CD4-positive, alpha-beta T cell treated with Interleukin-6 for 4 hours (primary cell): ENCODE measurements around the gene FBH1.
"Not testable (repeated sequence)": the region's sequence is repeated elsewhere in the genome, so short reads cannot be mapped to it uniquely, and the experiment has no call there.

Source experiments
- DNase-seq: peaks from one replicate; pipeline ENCODE4 v3.0.0-alpha.2; 2020; ENCODE audit warnings: mixed read lengths

Gene FBH1

DNA sequence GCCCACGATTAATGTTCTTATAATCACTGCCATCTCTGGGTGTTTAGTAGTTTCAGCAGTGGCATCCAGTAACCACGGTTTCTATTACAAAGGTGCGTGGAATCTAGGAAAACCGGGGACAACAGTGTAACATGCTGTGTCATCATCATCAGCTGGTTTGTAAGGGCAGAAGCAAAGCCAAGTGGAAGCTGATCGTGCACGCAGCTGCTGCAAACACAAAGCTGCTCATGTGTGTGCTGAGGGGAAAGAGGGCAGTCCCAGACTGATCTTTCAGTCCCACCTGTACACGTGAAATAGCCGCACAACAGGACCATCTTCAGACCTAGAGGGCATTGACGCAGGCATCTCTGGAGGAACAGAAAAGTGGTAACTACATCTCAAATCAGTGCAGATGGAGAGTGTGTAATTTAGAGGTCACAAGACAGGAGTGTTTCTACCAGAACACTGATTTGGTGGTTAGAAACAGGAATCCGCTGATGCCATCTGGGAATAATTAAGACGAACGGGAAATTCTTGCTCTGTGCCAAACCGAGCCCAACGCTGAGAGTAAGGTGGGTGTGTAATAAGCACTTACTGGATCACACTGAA, 13.8 kb upstream of the FBH1 start:
- DNase-seq = no peak

DNA sequence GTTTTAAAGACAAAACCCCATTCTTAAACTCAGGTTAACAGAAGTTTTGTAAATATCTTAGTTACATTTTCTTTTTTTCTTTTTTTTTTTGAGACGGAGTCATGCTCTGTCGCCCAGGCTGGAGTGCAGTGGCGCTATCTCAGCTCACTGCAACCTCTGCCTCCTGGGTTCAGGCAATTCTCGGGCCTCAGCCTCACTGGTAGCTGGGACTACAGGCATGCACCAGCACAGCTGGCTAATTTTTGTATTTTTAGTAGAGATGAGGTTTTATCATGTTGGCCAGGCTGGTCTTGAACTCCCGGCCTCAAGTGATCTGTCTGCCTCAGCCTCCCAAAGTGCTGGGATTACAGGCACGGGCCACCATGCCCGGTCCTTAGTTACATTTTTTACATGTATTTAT, 13.0 kb upstream of the FBH1 start:
- DNase-seq = not testable (repeated sequence)

DNA sequence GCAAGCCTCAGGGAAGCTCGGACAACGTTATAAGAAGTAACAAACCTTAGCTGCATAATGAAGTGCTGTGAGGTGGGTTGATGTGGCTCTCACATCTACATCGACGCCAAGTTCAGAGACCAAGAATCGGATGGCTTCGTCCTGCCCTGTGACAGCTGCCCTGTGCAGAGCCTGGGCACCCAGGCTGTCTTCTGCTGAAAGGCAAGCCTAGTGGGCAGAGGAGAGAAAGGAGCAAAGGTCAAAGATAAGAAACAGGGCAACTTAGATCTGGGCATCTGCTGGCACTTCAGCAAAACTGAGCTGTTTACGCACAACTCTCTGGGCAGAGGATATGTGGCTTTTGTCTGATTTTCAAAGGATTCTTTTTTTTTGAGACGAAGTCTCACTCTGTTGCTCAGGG, 7.1 kb upstream of the FBH1 start:
- DNase-seq = no peak

DNA sequence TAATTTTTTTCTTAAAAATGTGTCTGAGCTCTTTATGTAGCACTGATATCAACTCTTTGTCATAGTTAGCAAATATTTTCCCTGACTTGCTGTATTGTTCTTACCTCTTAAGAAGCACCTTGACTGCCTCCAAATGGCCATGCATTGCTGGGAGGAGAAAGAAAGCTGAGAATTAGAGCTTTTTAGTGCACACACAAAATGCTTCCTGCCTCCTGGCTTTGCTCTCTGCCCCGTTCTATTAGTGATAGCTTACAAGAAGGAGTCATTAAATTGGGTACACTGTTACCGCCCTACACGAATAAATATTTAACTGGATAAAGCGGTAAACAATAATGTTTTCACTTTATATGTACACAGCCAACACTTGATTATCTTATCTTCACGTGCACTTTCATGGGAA, 4.4 kb upstream of the FBH1 start:
- no peak for DNase-seq

DNA sequence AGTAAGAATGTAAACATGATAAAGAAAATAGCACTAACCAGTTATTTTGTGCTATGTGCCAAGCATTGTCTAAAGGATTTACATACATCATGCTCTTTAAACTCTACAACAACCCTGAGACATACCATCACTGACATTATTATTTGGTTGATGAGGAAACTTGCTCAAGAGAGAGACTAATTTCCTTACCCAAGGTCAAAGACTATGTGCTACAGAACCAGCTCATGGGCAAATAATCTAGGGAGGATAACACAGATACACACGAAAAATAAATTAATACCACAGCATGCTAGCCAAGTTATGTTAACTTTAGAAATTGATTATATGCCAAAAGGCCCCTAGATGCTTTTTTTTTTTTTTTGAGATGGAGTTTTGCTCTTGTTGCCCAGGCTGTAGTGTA, 3.0 kb upstream of the FBH1 start:
- DNase-seq = no peak

DNA sequence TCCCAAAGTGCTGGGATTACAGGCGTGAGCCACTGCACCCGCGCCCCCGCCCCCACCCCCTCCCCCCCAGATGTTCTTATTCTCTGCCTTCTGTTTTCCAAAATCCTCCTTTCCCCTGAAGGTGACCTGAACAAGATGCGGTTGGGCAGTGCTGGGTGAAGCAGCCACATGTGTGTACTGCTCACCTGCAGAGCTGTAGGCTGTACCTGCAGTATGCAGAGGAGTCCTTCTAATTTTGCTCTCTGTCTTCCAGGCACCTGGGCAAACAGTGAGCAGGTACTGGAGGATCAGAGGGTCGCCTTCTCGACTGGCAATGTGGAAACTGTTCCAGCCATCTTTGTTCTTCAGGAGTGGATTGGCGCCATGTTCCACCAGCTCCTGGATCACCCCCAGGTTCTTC, 2.4 kb upstream of the FBH1 start:
- no peak for DNase-seq

DNA sequence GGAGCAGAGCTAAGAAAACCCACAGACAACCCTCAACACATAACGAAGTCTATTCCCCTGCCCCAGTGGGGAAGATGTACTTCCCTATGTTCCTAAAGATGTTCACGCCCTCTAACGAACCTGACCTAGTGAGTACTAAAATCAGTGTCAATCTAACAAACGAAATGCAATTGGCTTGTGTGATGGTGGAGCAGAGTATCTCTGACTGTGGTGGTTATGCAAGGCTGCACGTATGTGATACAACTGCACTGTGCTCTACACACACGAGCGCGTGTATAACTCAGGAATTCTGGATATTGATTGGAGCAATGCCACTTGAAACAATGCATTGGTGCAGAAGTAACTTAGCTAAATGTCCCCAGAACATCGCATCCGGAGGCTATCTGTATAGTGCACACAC, 1.7 kb upstream of the FBH1 start:
- no peak for DNase-seq

DNA sequence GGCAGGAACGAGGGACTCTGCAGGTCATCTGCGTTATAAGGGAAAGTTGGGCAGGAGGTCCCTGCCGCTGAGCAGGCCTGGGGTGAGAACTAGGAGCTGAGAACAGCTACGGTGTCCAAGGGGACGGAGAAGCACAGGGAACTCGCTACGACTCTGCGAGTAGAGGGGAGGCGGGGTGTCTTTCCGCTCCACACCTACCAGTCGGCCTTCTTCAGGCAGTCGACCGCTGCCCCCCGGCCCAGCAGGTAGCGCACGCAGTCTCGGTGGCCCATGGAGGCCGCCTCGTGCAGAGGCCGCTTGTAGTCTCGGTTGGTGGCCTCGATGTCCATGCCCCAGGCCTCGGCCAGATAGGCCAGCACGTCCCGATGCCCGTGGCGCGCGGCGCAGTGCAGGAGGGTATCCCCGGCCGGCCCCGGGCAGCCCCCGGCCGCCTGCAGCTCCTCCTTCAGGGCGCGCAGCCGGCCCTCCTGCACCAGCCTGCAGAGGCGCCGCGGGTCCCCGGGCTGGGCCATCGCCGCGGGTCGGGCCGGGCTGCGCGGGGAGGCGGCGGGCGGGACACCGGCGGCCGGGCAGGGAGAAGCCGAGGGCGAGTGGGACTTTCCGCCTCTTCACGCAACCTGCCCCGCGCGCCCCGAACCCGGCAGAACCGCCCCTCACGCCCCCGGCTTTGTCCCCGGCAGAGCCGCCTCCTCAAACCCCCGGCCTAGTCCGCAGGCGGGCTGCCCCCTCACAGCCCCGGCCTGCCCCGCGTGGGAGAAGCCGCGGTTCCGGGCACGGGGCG, 1.0 kb upstream of the FBH1 start:
- DNase-seq = peak; percentile 50

DNA sequence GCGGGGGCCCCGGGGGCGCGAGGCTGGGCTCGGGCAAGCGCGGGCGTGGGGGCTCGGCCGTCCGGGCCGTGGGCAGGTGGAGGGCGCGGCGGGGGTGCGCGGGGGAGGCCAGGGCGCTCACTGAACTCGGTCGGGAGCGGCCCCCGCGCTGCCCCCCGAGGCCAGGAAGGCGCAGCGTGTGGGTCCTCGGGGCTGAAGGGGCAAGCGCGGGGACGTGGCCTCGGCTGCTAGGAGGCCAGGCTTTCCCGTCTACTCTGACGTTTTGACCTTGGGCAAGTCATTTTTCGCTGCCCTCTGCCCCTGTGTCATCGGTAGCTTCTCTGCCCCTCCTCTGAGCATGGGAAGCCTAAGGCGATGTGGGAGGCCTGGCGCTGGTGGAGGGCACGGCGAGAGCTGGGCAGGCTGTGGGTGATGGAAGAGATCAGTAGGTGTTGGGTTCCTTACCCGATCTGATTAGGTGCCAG, 441 bp downstream of the FBH1 start:
- DNase-seq = peak; percentile 27

DNA sequence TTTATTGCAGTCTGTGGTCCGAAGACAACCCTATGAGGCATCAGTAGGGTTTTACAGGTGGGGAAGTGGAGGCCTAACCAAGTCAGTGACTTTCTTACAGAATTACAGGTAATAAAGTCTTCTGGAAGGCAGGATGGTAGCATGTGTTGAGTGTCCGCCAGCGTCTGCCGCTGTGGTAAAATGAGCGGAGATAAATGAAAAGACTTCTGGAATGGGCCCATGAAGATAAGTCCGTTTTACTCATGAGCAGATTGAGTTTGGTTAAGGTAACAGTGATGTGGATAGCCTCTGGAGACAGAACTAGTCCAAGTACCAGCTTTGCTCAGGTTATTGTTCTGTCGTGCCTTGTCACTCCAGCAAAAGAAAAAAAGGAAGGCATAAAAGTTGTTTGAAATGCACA, 966 bp downstream of the FBH1 start:
- DNase-seq = no peak

DNA sequence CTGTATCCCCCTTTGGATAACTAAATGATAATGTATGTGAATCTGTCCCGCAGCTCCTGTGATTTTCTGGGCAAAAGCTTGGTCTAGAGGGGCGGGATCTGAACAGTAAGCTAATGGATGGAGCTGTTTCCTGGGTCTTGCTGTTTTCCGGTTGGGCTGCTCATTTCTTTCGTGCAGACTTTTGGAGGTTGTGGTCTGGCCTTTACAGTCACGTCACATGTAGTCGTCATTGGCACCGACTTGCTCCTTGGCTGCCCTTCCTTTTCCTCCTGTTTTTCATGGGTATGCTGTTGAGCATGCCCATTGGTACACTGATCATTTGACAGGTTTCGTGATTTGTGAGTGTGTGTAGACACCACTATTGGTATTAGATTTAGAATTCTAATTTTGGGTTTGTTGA, 2.0 kb downstream of the FBH1 start:
- no peak for DNase-seq

DNA sequence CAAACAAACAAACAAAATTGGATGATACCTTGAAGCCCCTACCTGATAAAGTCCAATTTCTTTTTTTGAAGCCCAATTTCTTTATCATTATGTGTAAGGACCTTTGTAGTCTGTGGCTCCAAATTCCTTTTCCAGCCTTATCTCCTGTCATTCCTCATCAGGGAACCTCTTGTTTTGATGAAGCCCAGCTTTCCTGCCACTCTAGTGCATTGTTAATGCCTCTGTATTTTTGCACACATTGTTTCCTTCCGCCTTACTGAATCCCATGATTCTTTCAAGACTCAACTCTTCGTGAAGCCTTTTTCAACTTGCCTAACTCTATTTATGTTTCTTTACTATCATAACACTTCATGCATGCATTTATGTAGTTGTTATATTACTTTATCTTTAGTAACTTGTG, 3.3 kb downstream of the FBH1 start:
- DNase-seq = no peak

DNA sequence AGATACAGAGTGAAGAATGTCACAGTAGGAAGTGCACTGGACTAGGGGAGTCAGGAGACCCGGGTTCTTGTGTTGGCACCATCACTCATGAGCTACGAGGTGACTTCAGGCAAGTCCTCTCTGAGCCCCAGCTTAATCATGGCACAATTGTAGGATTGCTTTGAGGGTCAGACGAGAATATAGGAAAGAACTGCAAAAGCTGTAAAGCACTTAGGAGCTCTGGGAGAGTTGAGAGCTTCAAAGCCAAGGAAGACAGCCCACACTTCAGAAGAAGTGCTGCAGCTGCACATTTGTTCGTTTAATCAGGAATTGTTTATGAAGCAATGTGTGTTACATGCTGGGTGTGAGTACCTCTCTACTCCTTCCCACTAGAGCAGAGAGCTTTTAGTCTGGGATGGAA, 4.4 kb downstream of the FBH1 start:
- no peak for DNase-seq

DNA sequence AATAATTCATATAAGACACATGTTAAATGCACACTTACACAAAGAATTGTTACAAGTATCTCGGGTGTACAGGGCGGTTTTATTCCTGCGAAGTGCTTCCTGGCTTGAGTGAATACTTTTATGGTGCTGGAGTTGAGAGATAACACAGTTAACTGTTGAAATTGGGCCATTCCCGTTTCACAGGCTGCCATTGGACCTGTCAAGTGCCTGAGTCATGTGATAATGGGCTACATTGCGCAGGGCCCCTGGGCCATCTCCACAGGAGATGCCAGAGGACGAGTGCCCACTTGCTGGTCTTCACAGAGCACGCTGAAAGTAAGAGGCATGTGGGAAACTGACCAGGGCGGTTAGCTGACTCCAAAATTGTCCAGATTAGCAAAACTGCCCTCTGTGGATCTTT, 4.8 kb downstream of the FBH1 start:
- no peak for DNase-seq

DNA sequence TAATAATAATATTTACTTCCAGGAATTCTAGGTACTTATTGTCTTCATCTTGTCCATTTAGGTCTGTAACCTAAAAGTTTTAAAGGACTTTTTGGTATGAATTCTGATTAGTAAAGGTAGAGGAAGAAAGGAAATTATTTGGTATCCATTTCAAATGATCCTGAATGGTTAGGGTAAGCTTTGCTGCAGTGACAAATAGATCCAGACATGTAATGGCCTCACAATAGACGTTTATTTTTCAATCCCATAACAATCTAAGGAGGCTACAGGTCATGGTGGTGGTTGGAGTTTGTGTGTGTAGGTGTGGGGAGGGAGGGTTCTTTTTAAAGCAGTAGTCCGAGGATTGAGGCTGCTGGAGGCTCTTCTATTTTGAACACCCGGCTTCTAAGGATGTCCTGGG, 5.3 kb downstream of the FBH1 start:
- DNase-seq = no peak

DNA sequence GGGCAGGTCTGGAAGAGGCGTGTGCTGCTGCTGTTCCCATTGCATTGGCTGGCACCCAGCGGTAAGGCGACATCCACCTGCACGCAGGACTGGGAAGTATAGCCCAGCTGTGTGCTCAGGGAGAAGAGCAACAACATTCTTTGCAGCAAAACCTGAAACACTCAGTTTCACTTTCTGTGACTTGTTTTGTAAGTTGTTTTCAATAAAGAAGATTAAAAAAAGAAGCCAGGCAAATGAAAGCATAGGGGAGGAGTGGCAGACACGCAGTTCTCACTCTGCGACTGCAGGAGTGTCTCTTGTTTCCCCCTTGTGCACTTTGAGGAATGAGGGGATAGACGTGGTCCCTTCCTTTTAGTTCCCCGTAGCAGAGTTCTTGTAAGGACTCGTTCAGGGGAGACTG, 5.8 kb downstream of the FBH1 start:
- DNase-seq = peak; percentile 18

DNA sequence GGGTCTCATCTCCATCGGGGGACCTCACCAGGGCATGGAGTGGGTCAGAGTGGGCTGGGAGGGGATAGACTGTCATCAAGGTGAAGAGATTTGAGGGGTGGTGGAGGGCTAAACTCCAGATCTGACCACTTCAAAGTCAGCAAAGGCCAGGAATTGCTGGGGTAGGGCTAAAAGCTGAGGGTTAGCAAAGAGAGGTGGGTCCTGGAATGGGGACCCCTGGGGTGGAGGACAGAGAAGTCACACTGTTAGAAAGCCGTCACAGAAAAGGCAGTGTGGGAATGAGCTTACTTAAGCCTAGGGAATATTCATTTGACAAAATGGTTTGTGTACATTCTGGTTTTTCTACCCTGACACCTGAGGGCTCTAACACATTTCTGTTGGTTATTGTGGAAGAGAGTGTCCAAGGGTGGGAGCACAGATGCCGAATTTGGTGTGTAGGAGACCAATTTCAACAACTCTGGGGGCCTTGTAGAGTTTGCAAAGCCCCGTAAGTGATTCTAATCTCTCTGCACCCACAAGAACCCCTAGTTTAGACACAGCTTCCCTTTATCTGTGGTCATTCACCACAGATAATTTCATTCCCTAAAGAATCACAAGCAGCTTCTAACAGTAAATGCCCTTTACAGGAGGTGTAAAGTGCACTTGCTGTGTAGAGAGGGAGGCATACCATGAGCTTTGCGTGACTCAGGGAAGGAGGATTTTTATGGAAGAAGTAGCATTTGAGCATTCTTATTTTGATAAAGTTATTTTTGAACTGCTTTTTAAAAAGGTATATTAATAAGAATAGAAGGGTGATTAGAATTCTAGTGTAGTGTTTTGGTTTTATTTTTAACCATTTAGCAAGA, 6.4 kb downstream of the FBH1 start:
- DNase-seq = no peak

DNA sequence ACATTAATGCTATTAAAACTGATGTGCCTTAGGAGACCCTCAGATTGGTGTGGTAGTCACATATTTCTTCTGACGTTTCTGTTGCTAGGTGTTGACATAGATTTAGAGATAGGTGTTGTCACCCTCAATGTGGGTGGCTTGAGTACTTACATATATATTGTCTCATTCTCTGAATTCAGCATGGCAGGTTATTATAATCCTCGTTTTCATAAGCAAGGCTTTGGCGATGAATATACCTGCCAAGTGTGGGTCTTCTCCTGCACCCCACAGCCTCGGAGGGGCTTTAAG, 7.0 kb downstream of the FBH1 start:
- no peak for DNase-seq

DNA sequence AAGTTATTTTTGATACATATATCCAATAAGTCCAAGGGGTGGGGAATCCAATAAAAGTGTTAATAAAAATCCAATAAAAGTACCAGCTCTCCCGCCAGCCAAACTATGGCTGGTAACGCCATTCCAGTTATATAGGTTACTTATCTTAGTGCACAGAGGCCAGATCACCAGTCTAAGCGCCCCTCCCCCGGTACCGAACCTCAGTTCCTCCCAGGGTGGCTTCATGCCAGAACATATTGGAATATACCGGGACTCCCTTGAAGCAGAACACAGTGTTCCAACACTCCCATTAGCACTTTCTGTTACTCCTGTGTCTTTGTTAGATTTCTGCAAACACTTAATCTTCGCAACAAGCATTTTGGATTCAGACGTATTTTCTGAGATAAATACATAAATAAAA, 7.5 kb downstream of the FBH1 start:
- no peak for DNase-seq

DNA sequence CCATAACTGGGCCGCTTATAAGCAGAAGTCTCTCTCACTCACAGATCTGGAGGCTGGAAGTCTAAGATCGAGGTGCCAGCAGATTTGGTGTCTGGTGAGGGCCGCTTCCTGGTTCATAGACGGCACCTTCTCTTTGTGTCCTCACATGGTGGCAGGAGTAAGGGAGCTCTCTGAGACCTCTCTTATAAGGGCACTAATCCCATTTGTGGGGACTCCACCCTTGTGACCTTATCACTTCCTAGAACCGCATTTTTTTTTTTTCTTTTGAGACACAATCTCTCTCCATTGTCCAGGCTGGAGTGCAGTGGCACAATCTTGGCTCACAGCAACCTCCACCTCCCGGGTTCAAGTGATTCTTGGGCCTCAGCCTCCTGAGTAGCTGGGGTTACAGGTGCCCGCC, 8.1 kb downstream of the FBH1 start:
- DNase-seq = no peak

DNA sequence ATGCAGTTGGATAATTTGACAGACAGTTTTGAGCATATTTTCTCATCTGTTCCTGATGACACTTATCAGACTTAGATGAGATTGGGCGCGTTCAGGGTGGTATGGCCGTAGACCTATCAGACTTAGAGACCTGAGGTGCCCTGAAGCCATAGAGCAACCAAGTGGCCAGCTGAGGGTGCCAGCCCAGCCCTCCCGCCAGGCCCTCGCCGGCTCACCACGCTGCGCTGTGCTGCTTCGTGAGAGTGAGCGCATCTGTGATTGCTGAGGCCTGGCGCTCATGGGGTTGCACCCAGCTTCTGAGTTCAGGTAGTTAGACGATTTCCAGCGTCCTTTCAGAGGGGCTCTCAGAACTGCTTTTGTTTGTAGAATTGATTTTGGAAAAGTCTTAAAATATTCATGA, 10.2 kb downstream of the FBH1 start:
- DNase-seq = no peak

DNA sequence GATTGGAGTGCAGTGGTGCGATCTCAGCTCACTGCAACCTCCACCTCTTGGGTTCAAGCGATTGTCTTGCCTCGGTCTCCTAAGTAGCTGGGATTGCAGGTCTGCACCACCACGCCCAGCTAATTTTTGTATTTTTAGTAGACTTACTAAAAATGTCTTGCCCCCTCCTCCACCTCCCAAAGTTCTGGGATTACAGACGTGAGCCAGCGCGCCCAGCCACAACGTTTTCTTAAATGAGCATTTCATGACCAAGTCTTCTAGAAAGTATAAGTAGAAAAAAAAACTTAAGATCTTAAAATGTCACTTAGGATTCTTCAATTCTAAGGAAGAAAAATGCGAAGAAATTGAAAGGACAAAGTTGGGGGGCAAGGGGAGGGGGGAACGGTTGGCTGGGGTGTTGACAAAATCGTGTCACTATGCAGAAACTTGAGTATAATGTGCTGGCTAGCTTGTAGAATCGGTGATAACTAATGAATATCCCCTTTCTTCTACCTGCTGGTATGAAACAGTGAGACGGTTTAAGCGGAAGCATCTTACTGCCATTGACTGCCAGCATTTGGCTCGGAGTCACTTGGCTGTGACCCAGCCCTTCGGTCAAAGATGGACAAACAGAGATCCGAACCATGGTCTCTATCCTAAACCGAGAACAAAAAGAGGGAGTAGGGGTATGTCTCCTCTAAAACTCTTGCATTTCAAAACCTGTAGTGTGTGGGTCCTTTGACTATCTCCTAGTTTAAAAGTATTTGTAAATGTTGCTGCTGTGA, 12.7 kb downstream of the FBH1 start:
- DNase-seq = no peak

DNA sequence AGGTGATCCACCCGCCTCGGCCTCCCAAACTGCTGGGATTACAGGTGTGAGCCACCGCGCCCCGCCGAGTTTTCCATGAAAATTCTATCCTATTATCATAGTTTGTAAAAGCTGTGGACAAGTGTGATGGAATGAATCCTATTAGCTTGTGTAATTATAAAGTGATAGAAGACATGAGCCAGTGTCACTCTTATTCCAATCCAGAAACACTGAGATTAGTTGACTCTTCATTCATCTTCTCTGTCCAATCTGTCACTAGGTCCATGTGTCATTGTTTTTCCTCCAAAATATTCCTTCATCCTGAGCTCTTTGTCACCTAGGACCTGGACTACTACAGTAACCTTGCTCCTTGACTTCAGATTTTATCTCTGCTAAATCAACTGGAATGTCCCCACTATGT, 13.5 kb downstream of the FBH1 start:
- no peak for DNase-seq

DNA sequence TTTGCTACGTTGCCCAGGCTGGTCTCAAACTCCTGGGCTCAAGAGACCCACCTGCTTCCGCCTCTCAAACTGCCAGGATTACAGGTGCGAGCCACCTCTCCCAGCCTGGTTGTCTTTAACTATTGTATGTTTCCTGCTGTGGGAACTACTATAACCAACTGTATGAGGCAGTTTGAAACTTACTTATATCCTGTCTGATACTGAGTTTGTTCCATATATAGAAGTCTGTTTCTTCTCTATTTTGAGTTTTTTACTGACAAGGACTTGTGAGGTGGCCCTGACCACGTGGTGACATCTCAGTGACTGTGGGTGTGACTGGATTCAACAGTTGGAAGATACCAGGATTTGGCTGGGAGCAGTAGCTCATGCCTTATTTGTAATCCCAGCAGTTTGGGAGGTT, 14.2 kb downstream of the FBH1 start:
- DNase-seq = no peak
